HFFc6 (cell line): Measurements from ENCODE around the gene MYO18A. TPM values are rescaled to one million over a fixed set of nuclear protein-coding genes. Genes with fewer than 3 reads are reported as not detected.
A peak's percentile ranks its signal among the peaks of the same experiment; 100 is the strongest.

Source experiments
- DNase-seq: peaks from one replicate; pipeline ENCODE4 v3.0.0-alpha.2; 2018
- H3K27ac Mint-ChIP-seq: 2 replicates; pipeline ENCODE4 v1.8.0; 2020; ENCODE audit warnings: mild to moderate bottlenecking, mixed read lengths
- H3K27me3 Mint-ChIP-seq: 2 replicates; pipeline ENCODE4 v1.8.0; 2021; ENCODE audit warnings: mild to moderate bottlenecking, moderate library complexity, mixed read lengths; ENCODE audit not compliant: insufficient read depth
- H3K36me3 Mint-ChIP-seq: 2 replicates; pipeline ENCODE4 v1.8.0; 2021; ENCODE audit warnings: low read depth, mixed read lengths
- H3K4me1 Mint-ChIP-seq: 2 replicates; pipeline ENCODE4 v1.8.0; 2020; ENCODE audit warnings: low read depth, mixed read lengths
- H3K4me3 Mint-ChIP-seq: 2 replicates; pipeline ENCODE4 v1.8.0; 2020; ENCODE audit warnings: mild to moderate bottlenecking, moderate library complexity, mixed read lengths
- H3K9me3 Mint-ChIP-seq: 2 replicates; pipeline ENCODE4 v1.8.0; 2020; ENCODE audit warnings: mild to moderate bottlenecking, mixed read lengths
- total RNA-seq, 6 experiments: library from RNA; stranded (reverse); fragmentation: NEBNext Ultra II Directional; extraction: Animal tissue kit (Norgen Biotek cat#: 25700); gene quantifications; 2 replicates in 1 of 6; 3 replicates in 5 of 6; pipeline ENCODE4 v1.2.3, GENCODE V29; 2021
- TF ChIP-seq, protein P1 (sequence below): fragments of 200-600 bp; sonication (generic); IDR thresholded peaks from 2 replicates; pipeline ENCODE4 v1.5.0; 2021; ENCODE audit warnings: antibody characterized with exemption, mild to moderate bottlenecking

The MYO18A gene
- total RNA-seq, 6 experiments from 2014 or later: 39.2 to 57.7 (median 42.9) TPM

DNA sequence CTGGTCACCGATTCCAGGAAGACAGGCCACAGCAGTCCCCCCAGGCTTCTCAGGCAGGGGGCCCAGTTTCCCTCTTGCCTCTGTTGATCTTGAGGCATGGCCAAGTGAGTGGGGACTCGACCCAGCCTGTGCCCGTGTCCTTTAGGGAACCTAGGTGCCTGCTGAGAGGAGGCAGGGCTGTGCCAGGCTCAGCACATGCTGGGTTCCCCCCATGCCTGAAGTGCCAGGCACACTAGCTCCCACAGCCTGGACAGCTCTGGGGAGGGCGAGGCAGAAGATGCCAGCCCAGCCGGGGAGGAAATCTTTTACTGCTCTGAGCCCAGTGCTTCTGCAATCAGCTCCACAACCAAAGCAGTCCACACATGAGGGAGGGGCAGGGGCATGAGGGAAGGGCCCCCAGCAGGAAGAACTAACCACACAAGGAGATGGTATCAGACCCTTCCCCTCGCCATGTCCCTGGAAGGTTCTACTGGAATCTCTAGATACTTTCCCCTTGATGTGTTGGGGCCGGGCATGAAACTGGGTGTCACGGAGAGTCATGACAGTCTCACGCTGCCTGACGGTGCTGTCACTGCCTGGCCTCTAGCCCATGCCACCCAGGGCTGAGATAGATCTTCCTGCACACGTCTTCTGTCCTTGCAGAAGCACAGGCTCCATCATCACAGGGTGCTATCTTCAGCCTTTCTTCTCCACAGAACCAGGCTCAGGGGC is 25.5 kb downstream of the MYO18A start:
- TF ChIP-seq, protein P1, sequence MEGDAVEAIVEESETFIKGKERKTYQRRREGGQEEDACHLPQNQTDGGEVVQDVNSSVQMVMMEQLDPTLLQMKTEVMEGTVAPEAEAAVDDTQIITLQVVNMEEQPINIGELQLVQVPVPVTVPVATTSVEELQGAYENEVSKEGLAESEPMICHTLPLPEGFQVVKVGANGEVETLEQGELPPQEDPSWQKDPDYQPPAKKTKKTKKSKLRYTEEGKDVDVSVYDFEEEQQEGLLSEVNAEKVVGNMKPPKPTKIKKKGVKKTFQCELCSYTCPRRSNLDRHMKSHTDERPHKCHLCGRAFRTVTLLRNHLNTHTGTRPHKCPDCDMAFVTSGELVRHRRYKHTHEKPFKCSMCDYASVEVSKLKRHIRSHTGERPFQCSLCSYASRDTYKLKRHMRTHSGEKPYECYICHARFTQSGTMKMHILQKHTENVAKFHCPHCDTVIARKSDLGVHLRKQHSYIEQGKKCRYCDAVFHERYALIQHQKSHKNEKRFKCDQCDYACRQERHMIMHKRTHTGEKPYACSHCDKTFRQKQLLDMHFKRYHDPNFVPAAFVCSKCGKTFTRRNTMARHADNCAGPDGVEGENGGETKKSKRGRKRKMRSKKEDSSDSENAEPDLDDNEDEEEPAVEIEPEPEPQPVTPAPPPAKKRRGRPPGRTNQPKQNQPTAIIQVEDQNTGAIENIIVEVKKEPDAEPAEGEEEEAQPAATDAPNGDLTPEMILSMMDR: no peak
- Mint-ChIP-seq H3K4me3 (peak overlapping the region; percentile 68), H3K9me3 (no peaks in the 10 kb centered on the region), H3K27ac (peak overlapping the region; percentile 95), H3K4me1 (peaks cover 99% of the 10 kb centered on the region), H3K27me3 (peaks cover 2% of the 10 kb centered on the region), H3K36me3 (no peaks in the 10 kb centered on the region)
- DNase-seq: no peak

DNA sequence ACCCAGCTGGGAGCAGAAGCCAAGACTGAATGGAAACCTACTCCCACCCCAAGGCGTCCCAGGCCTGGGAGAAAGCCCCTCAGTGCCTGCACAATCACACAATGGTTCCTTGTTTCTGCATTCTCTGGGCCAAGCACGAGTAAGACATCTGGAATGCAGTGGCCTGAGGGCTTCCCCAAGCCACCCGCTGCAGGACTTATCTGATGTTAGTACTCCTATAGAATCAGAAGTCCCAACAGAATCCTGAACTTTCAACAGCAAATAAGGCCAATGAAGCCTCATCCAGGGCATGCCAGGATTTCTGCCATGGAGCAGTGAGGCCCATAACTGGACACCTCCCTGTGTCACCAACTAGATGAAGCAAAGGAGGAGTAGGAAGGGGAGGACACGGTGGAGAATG is 28.6 kb downstream of the MYO18A start:
- Mint-ChIP-seq H3K27ac (peak overlapping the region; percentile 52), H3K4me1 (peaks cover 97% of the 10 kb centered on the region)

DNA sequence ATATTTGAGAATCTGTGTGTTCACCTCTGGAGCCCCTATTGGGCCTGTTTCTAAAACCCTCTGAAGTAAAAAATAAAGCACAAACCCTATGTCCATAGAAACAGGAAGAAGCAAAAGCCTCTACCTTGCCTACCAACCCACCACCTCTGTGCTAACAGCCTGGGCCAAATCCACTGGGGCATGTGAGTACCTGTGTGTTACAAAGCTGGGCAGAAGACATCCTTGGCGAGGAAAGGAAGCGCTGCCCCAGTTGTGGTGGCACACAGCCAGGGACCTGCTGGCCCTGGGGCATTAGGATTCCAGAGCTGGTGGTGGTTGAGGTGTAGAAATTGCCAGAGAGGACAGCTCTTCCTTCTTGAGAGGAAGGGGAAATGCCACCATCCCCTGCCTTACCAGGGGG is 30.0 kb downstream of the MYO18A start:
- TF ChIP-seq, protein P1: no peak
- H3K9me3 Mint-ChIP-seq: no peaks in the 10 kb centered on the region
- H3K27ac Mint-ChIP-seq: peak overlapping the region; percentile 75; the same call in 1 of the 2 replicates
- DNase-seq: no peak
- peaks cover 2% of the 10 kb centered on the region; the same call in 1 of the 2 replicates for H3K27me3 Mint-ChIP-seq
- no peak overlapping the region for H3K4me3 Mint-ChIP-seq
- no peaks in the 10 kb centered on the region for H3K36me3 Mint-ChIP-seq
- H3K4me1 Mint-ChIP-seq: peaks cover 95% of the 10 kb centered on the region

More for the DNA sequence above, 28.6 kb downstream of the MYO18A start:
- DNase-seq: peak; percentile 68
- Mint-ChIP-seq H3K9me3 (no peaks in the 10 kb centered on the region), H3K27me3 (peaks cover 2% of the 10 kb centered on the region), H3K4me3 (peak overlapping the region; percentile 36), H3K36me3 (no peaks in the 10 kb centered on the region)
- TF ChIP-seq, protein P1: no peak

DNA sequence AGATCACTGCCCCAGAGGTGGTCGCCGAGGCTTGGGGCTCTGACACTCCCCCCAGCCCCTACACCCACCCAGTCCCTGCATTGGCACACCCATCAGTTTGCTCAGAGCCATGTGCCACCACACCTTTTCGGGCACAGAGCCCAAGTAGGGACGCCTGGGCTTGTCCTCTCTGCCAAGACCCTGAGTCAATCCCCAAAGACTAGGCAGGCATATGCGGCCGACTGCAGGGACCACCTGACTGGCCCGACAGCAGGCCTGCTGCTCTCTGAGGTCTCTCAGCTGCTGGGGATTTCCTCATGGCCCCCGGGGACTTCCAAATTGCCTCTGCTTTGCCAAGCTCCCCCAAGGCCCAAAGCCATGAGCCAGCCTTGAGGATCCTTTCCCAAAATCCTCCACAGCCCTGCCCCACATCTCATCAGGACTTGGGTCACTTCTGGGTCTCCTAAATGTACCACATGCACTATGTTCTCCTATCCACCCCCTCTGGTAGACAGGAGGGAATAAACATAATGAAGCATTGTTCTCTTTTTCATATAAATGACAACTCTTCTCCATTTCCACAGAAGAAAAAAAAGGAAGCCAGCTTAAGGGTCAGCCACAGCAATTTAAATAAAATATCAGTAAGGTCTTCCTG is 30.6 kb downstream of the MYO18A start:
- H3K27me3 Mint-ChIP-seq: peaks cover under 1% of the 10 kb centered on the region; the same call in 1 of the 2 replicates
- H3K9me3 Mint-ChIP-seq: no peaks in the 10 kb centered on the region
- peak overlapping the region; percentile 75 for H3K27ac Mint-ChIP-seq
- TF ChIP-seq, protein P1: no peak
- peak overlapping the region; percentile 78 for H3K4me3 Mint-ChIP-seq
- H3K4me1 Mint-ChIP-seq: peaks cover 91% of the 10 kb centered on the region
- no peaks in the 10 kb centered on the region for H3K36me3 Mint-ChIP-seq
- DNase-seq: no peak

DNA sequence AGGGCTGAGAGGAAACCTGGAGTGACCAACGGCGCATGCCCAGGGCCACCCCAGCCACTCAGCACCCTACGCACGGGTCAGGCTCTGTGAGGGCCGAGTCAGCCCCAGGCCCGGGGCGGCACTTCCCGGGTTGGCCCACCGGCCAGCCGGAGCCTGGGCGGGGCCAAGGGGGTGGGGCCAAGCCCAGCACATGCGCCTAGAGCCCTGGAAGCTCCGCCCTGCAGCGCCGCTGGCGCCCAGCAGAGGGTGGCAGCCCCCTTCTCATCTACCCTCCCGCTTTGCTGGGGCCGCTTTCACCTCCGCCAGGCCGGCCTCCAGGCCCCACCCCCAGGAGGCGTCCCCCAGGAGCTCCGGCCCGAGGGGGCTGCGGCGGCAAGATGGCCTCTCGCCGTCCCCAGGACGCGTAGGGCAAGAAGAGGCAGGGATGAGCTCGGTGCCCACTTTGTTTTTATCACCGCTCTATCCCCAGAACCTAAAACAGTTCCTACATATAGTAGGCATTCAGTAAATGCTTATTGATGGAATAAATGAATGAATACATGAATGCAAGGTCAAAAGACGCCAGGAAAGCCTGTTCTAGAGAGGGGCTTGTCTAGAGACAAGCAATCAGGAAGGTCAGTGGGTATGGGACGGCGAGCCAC is 31.3 kb downstream of the MYO18A start:
- DNase-seq: peak; percentile 78
- Mint-ChIP-seq H3K27me3 (no peaks in the 10 kb centered on the region; the same call in 1 of the 2 replicates), H3K4me1 (peaks cover 90% of the 10 kb centered on the region), H3K27ac (peak overlapping the region; percentile 87), H3K4me3 (peak overlapping the region; percentile 78), H3K36me3 (no peaks in the 10 kb centered on the region), H3K9me3 (no peaks in the 10 kb centered on the region)
- TF ChIP-seq, protein P1: peak; percentile 92
